NCI-H446 treated with DMSO at 0.1 percent for 48 hours (cell line): ENCODE measurements around the gene CXCL3.

Experiments
- DNase-seq: peaks from one replicate; lab custom pipeline; 2025; lab: John Stamatoyannopoulos, UW

CXCL3 gene

GRCh38 chr4:74014332-74014731 is 24.2 kb downstream of the CXCL3 start:
- DNase-seq: no peak

GRCh38 chr4:74013264-74013663 is 25.2 kb downstream of the CXCL3 start:
- no peak for DNase-seq

GRCh38 chr4:74012130-74012529 is 26.4 kb downstream of the CXCL3 start:
- no peak for DNase-seq

GRCh38 chr4:74009307-74009706 is 29.2 kb downstream of the CXCL3 start:
- no peak for DNase-seq

GRCh38 chr4:74006009-74006476 is 32.4 kb downstream of the CXCL3 start:
- DNase-seq: no peak

- DNase-seq: no peak
Observed at GRCh38 chr4:74005528-74005927, 33.0 kb downstream of the CXCL3 start.

- DNase-seq: no peak
Observed at GRCh38 chr4:74004668-74005067, 33.8 kb downstream of the CXCL3 start.

GRCh38 chr4:74000301-74000700 is 38.2 kb downstream of the CXCL3 start:
- DNase-seq: no peak

- DNase-seq: no peak
Observed at GRCh38 chr4:73998040-73999011, 40.2 kb downstream of the CXCL3 start, which contains the start of gene CXCL5. CXCL5 (minus strand) TSS chr4:73998677; CDS start chr4:73998581, 96 bp downstream.

GRCh38 chr4:73992050-73992449 is 46.4 kb downstream of the CXCL3 start:
- no peak for DNase-seq

- DNase-seq: no peak
Observed at GRCh38 chr4:73991742-73992000, 46.8 kb downstream of the CXCL3 start.

- no peak for DNase-seq
Observed at GRCh38 chr4:73990988-73991741, 47.3 kb downstream of the CXCL3 start.

GRCh38 chr4:73989928-73990327 is 48.6 kb downstream of the CXCL3 start:
- no peak for DNase-seq

GRCh38 chr4:73989031-73989430 is 49.5 kb downstream of the CXCL3 start:
- DNase-seq: no peak

GRCh38 chr4:73988061-73988460 is 50.4 kb downstream of the CXCL3 start, which contains the start of gene PPBP:
PPBP (minus strand) TSS chr4:73988190; CDS start chr4:73988103, 87 bp downstream.
- no peak for DNase-seq
